ENCODE data around the gene C2CD3. TPM values are rescaled to one million over a fixed set of nuclear protein-coding genes. Genes with fewer than 3 reads are reported as not detected.

C2CD3 gene
- total RNA-seq, 2 donors from 2014 or later = 19.9 to 25.7 TPM

- intact Hi-C loops (cut with DNase I) = no loop called here
- TF ChIP-seq CTCF (IDR thresholded peaks at IDR 0.05) = no peak
- Histone ChIP-seq H3K4me3 (no peak overlapping the region), H3K4me1 (no peaks in the 10 kb centered on the region), H3K9me3 (no peaks in the 10 kb centered on the region), H3K36me3 (no peaks in the 10 kb centered on the region), H3K9ac (ENCODE audit: low read depth in 2 of 2, low read length in 2 of 2) (no peak overlapping the region), H3K27me3 (no peaks in the 10 kb centered on the region), H3K27ac (no peak overlapping the region)
- DNase-seq = no peak
These were observed 57.9 kb downstream of the C2CD3 start for GRCh38 chr11:74112877-74113276.

- no peak for DNase-seq
- H3K9ac ChIP-seq (ENCODE audit: low read depth in 2 of 2, low read length in 2 of 2) = no peak overlapping the region
- H3K27me3 ChIP-seq = no peaks in the 10 kb centered on the region
- no peaks in the 10 kb centered on the region for H3K36me3 ChIP-seq
- H3K4me3 ChIP-seq = no peak overlapping the region
- TF ChIP-seq CTCF (IDR thresholded peaks at IDR 0.05) = no peak
- intact Hi-C loops (cut with DNase I) = no loop called here
- H3K4me1 ChIP-seq = no peaks in the 10 kb centered on the region
- no peak overlapping the region for H3K27ac ChIP-seq
- no peaks in the 10 kb centered on the region for H3K9me3 ChIP-seq
These were observed 64.7 kb downstream of the C2CD3 start for GRCh38 chr11:74106124-74106523.

- H3K27ac ChIP-seq = no peak overlapping the region
- DNase-seq = no peak
- H3K4me1 ChIP-seq = no peaks in the 10 kb centered on the region
- TF ChIP-seq CTCF (IDR thresholded peaks at IDR 0.05) = no peak
- intact Hi-C loops (cut with DNase I) = no loop called here
- no peaks in the 10 kb centered on the region for H3K36me3 ChIP-seq
- H3K9ac ChIP-seq (ENCODE audit: low read depth in 2 of 2, low read length in 2 of 2) = no peak overlapping the region
- no peaks in the 10 kb centered on the region for H3K27me3 ChIP-seq
- H3K9me3 ChIP-seq = no peaks in the 10 kb centered on the region
- H3K4me3 ChIP-seq = no peak overlapping the region
These were observed 68.5 kb downstream of the C2CD3 start for GRCh38 chr11:74102321-74102720.

- intact Hi-C loops (cut with DNase I) = no loop called here
- TF ChIP-seq CTCF (IDR thresholded peaks at IDR 0.05) = no peak
These were observed 70.1 kb downstream of the C2CD3 start for GRCh38 chr11:74100735-74101134.

GRCh38 chr11:74100231-74100630 lies 70.6 kb downstream of the C2CD3 start:
- Histone ChIP-seq H3K27me3 (no peaks in the 10 kb centered on the region), H3K4me1 (no peaks in the 10 kb centered on the region), H3K27ac (no peak overlapping the region), H3K9ac (ENCODE audit: low read depth in 2 of 2, low read length in 2 of 2) (no peak overlapping the region), H3K4me3 (no peak overlapping the region), H3K9me3 (no peaks in the 10 kb centered on the region), H3K36me3 (no peaks in the 10 kb centered on the region)
- intact Hi-C loops (cut with DNase I) = no loop called here
- TF ChIP-seq CTCF (IDR thresholded peaks at IDR 0.05) = no peak
- no peak for DNase-seq

More at GRCh38 chr11:74100735-74101134, 70.1 kb downstream of the C2CD3 start:
- H3K27me3 ChIP-seq = no peaks in the 10 kb centered on the region
- H3K36me3 ChIP-seq = no peaks in the 10 kb centered on the region
- DNase-seq = no peak
- no peak overlapping the region for H3K9ac ChIP-seq (ENCODE audit: low read depth in 2 of 2, low read length in 2 of 2)
- H3K27ac ChIP-seq = no peak overlapping the region
- H3K4me1 ChIP-seq = no peaks in the 10 kb centered on the region
- no peaks in the 10 kb centered on the region for H3K9me3 ChIP-seq
- H3K4me3 ChIP-seq = no peak overlapping the region

All from colonic mucosa (tissue), 4 donors.